OCI-M2 (cell line): ENCODE data around the gene JOSD1.

Experiments used
- DNase-seq: peaks from one replicate; lab custom pipeline; 2025; ENCODE audit not compliant: unreplicated experiment; lab: John Stamatoyannopoulos, UW

The JOSD1 gene

GRCh38 chr22:38715176-38715764, 14.5 kb upstream of the JOSD1 start:
- DNase-seq: no peak

DNA sequence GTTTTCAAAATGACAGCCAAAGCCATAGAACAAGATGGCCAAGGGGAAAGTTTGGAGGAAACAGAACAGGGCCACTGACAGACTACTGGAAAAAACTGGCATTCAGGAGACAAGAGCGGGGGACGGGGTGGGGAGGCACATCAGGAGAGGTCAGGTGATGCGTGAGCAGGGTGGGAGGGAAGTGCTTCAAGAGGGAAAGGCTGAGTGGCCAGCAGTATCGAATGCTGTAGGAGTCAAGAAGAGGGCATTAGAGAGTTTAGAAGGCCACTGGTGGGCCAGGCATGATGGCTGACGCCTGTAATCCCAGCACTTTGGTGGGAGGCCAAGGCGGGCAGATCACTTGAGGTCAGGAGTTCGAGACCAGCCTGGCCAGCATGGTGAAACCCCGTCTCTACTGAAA, 13.2 kb upstream of the JOSD1 start:
- no peak for DNase-seq

DNA sequence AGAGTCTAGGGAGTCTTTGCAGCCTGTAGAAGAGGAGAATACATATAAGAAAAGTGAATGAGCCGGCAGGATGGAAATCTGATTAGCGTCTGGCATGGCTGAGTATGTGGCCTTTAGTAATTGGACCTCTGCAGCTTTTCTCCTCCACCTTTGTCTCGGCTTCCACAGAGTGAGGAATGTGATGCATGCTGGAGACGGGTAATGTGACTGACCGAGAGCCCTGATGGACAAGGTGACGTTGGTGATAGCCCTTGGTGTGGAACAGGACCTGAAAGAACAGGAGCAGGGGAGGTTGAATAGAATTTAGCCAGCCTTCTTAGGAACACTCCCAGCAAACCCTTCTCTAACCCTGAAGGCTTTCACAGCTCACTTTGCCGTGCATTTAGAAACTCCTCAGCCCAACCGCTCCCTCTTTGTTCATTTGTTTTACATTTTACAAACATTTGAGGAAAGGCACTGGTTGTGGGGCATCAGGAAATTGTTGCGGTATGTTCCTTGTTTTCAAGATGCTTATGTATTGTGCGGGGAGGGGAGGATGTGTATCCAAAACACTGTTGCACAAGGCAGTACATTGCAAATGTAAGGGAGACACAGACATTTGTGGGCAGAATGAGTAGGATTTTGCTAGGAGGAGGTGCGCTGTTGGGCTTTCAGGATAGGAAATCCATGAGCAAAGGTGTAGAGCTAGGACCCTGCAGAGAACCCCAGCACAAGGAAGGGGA, 11.9 kb upstream of the JOSD1 start:
- no peak for DNase-seq

GRCh38 chr22:38710866-38711265, 10.1 kb upstream of the JOSD1 start:
- no peak for DNase-seq

DNA sequence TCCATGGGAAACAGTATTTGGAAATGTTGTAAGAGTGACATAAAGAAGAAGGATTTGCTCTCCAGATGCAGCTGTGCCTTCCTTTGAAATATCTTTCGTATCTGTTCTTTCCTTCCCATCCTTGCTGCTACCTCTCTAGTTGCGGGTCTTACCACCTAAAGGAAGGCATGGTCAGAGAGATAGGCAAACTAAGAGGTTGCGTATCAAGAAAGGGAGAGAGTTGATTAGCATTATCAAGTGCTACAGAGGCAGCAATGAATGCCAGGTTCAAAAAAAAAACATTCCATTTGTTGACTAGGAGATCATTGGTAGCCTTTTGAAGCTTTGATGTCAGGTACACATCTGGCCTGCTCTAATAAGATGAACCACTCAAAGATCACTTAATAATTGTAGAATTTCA, 9.6 kb upstream of the JOSD1 start:
- DNase-seq: no peak

DNA sequence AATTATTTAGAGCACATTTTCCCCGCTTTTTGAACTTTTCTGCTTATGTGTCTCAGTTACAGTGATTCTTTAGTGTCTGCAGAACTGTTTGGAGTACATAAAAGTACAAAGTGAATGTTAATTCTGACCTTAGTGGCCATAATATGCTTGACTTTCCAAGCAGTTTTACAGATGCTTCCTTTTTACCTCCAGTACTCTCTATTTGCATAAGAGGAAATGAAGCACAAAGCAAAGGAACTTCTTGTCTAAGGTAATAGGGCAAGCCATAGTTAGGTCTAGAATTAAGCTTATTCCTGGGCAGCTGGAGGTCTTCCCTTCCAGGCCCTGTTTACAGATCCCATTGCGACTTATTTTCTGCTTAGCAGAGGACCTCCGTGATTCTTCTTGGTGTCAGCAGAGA, 8.6 kb upstream of the JOSD1 start:
- no peak for DNase-seq

- no peak for DNase-seq
Measured at GRCh38 chr22:38707984-38708383, 7.2 kb upstream of the JOSD1 start.

GRCh38 chr22:38707346-38707745, 6.6 kb upstream of the JOSD1 start:
- DNase-seq: no peak

GRCh38 chr22:38706901-38707195, 6.1 kb upstream of the JOSD1 start:
- DNase-seq: no peak

DNA sequence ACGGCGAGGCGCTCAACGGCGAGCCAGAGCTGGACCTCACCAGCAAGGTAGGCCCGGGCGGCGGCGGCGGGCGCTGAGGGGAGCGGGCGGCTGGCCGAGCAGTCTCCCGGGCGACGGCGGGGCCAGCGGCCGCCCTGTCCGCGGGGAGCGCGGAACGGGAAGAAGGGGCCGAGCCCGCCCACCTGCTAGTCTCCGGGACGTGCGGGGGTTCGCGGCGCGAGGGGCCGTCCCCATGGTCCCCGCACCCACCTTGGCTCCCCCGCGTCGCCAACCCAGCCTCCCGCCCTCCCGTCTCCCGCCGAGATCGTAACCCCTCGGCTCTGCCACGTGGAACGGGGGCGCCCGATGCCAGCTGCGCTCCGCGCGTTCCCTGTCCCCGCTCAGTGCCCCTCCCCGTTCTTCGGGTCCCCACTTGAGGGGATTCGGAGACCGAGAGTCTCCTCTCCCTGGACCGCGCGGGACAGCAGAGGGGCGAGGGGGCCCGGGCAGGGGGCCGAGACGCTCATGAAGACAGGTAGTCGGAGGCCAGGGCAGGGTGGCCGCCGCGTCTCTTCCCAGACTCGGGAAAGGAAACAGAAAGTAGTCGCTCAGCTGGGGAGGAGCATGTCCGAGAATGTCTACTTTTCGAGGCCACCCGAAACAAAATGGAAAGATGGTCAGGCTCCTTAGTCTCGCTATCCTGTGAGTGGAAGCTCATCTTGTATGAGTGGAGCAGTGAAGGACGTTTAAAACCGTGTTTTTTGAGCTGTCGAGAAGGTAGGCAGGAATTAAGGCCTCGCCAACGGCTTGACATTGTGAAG, 5.6 kb upstream of the JOSD1 start:
- no peak for DNase-seq

DNA sequence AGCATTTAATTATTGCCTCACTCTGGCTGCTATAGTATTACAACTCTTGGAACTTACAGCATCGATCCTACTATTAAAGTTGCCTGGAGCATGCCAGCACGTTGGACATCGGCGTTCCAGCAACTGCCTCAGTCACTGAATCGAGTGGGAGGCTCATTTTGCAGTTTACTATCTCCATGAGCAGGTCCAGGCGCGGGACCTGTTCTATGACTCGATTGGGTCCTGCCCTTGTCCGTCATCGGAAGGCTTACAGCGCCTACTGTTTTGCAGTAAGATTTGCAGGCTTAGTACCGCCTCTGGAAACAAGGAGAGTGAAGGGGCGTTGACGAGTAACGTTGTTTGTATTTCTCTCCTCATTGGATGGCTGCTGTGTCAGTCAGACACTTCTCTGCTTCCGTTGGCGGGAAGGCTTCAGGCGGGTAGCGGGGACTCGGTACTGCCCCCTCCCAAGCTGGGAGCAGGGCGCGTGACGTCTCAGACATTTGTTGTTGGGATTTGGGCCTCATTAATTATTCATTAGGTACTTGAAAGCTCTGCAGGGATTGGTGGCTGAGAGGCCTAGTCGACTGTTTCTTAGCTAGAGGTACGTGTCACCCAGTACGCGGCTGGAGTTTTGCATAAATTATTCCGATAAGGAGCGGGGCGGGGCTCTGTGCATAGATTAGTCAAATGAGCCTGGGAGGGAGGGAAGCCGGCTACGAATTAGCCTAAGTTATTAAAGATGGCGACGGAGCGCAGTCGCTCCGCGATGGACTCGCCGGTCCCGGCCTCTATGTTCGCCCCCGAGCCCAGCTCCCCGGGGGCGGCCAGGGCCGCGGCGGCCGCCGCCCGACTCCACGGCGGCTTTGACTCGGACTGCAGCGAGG, 4.7 kb upstream of the JOSD1 start, which contains the start of gene GTPBP1:
GTPBP1 (plus strand) TSS at position 710 of the 866 bp plus-strand sequence; CDS start at position 722, 12 bp downstream.
- DNase-seq: peak; percentile 95

DNA sequence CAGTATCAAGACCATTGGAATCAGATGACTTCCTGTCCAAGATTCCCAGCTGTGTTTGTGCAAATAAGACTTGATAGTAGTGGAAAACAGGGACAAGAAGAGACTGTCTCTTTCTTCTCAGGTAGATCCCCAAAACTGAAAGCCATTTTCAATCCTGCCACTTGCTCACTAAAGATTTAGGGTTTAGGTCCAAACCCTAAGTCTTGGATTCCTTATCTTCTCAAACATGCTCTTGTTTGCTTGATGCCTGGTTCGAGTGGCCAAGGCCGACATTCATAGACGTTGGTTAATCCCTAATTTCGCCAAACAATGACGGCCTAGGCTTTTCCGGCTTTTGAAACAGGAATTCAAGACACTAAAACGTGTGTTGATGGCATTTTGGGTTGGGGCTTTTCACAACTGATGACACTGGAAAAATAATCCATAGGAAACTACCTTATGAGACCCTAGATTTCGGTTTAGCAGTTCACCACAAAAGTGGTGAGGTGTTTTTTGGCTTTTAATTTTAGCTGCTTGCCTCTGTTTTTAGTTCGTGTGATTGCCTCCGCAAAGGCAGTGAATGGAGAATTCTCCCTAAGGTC, 4.0 kb upstream of the JOSD1 start:
- DNase-seq: no peak

DNA sequence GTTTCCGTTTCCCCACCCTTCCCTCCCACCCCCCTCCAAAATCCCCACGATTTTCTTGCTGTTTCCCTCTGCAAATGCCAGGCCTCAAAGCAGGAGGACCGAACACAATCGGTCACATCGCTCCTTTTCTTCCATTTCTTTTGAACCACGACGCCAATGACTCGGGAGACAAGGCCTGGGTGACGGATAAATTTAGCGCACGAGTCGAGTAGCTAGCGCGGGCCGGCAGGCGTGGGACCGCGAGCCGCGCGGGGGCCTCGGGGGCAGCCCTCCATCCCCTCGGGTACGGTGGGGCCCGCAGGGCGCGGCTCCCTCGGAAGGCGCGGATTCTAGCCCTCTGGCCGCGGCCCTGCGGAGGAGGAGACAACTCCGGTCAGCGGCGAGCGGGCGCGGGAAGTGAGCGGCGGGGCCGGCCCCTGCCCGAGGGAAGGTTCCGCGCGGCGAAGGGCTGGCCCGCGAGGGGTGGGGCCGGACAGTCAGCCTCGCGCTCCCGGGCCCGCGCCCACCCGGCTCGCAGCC, 414 bp downstream of the JOSD1 start:
- DNase-seq: no peak

DNA sequence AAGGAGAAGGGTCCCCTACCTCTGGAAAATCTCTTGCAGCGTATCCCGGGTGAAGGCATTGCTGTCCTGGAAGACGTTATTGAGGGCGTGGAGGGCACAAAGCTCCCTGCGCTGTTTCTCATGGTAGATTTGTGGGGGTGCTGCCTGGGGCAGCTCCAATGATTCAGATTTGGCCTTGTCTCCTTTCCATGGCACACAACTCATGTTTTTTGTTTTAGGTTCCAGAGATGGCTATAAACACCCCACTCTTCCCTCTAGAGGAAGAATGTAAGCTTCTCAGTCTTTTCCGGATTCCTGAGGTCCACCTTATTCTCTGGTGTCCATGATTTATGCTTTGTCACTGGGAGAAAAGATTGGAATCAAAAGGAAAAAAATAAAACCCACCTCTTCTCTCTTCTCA, 959 bp downstream of the JOSD1 start:
- no peak for DNase-seq

DNA sequence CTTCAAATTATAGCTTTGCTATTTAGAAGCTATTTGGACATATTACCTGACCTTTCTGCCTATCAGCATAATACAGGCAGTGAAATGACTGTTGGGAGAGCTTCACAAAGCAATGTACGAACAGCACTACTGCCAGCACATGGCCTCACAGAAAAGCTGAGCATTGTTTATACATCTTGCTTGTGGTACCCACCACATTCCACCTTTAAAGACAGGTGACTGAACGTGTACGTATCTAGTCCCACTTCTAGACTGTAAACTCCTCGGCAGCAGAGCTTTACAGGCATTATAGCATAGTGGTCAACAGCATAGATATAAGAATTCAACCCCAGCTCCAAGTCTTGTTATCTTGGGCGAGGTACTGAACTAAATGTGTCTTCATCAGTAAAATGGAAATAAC, 1.6 kb downstream of the JOSD1 start:
- no peak for DNase-seq

DNA sequence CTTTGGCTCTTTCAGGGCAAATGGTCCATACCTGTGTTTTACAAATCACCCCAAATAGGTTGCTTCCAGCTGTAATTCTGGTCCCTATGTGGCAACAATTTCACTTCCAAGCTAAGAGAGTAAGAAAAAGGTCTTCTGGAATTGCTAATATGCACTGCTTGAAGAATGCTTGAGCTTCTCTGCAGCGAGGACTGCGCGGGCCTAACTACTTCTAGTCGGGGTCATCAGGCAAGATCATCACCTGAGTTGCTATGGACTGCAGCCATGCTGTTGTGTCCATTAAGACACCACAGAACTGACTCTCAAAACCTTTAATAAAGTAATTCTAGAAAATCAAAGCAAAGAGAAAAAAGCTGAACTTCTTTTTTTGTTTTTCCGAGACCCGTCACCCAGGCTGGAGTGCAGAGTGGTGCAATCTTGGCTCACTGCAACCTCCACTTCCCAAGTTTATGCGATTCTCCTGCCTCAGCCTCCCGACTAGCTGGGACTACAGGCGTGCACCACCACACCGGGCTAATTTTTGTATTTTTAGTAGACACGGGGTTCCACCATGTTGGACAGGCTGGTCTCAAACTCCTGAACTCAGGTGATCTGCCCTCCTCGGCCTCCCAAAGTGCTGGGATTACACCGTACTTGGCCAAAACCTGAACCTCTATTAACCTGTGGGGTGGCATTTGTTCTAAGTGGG, 2.2 kb downstream of the JOSD1 start:
- no peak for DNase-seq

- no peak for DNase-seq
Measured at GRCh38 chr22:38697425-38698089, 3.2 kb downstream of the JOSD1 start.

GRCh38 chr22:38696606-38697424, 3.9 kb downstream of the JOSD1 start:
- DNase-seq: no peak

DNA sequence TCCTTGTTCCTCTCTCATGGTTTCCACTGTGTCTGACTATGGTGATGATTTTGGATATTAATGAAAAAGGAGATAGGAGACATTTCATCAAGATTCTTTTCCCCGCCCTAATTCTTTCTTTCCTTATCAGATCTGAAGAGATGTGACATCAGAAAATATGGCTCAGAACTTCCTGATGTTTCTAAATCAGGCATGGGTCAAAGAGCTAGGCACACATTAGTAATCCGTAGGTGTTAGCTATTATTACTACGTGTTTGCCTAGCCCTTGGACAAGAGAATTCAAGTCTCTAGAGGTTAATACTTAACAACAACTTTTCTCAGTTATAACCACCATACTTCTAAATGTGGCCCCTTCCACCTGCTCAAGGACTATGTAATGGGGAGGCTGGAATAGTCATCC, 5.8 kb downstream of the JOSD1 start:
- DNase-seq: no peak
